Heart left ventricle (tissue), 13 donors: ENCODE data around the gene TEX101.
"Not testable (repeated sequence)": the region's sequence is repeated elsewhere in the genome, so short reads cannot be mapped to it uniquely, and the experiment has no call there.

ENCODE experiments used
- CTCF ChIP-seq, 12 donors: fragments of 200-600 bp; sonication (generic) in 4 of 12; IDR thresholded peaks; one replicate each; pipeline versions ENCODE4 v1.5.0 to v1.8.0; 2018 to 2022; ENCODE audit warnings: antibody characterized with exemption in 12 of 12, mild to moderate bottlenecking in 5 of 12
- POLR2A ChIP-seq, 2 donors: fragments of 450-650 bp; IDR thresholded peaks; one replicate each; pipeline ENCODE4 v1.6.1; 2017; ENCODE audit warnings: antibody characterized with exemption in 2 of 2, mild to moderate bottlenecking in 2 of 2, moderate library complexity in 2 of 2
- donor health status: ischemic (EF 13 %, LVEDD 7.1; RV severe dilation, severe dysfunction).
- donor health status: DM: no; HTN: yes; CAD: no.
- donor health status: DM: no; HTN: no; CAD: no.
- donor health status: ischemic (EF 25% LVEDD 6.9; RV normal size, moderate dysfunction).
- donor health status: ischemic (EF 25% LVEDD 5.7; RV mildly dilated, moderate dysfunction).
- donor health status: ischemic (EF 35%, LVEDD 5.7; RV mildly dilated, moderate dysfunction).
- donor health status: nonischemic (EF 11% LVEDD 7.7; RV severe dilation, severe dysfunction).
- donor health status: DM: yes; HTN: yes; CAD: no.
- donor health status: PGD.
- donor health status: ischemic (EF 29% LVEDD 5.4; RV normal size, mild dysfunction).
- donor health status: nonischemic (EF 23%, LVEDD 6.1; RV moderate dilation, normal function).

DNA sequence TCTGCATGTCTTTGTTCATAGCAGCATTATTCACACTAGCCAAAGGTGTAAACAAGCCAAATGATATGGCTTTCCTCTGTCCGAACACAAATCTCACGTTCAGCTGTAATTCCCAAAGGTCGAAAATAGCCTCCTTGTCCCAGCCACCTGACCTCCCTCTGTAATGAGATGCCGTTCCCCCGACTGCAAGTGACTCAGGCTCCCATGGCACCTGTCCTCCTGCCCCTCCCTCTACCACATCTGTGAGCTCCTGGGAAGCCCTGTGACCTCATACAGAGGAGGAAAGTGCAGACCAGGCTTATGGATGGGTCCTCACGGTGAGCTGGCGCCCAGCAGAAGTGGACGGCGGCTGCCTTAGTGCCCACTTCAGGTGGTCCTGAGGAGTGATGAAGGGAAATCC lies 45.8 kb upstream of the TEX101 start:
- TF ChIP-seq CTCF, POLR2A (IDR thresholded peaks at IDR 0.05): not testable (repeated sequence)
